GM12878 (cell line): Measurements from ENCODE around the gene LIN54. TPM values are rescaled to one million over a fixed set of nuclear protein-coding genes. Genes with fewer than 3 reads are reported as not detected.
A peak's percentile ranks its signal among the peaks of the same experiment; 100 is the strongest.

Source experiments
- CEBPZ ChIP-seq: fragments of 150-350 bp; IDR thresholded peaks from 2 replicates; pipeline ENCODE4 v1.6.1; 2016; ENCODE audit warnings: low read depth, low read length
- CHD1 ChIP-seq: IDR thresholded peaks from 2 replicates; pipeline ENCODE4 v1.6.1; 2012; ENCODE audit warnings: low read depth, low read length, improper control_type of control experiment
- E4F1 ChIP-seq: fragments of 450-650 bp; IDR thresholded peaks from 2 replicates; pipeline ENCODE4 v1.6.1; 2018; ENCODE audit warnings: borderline replicate concordance, mild to moderate bottlenecking; ENCODE audit not compliant: partially characterized antibody
- JUND ChIP-seq: IDR thresholded peaks from 2 replicates; pipeline ENCODE4 v1.6.1; 2012; ENCODE audit warnings: low read depth, mild to moderate bottlenecking, low read length, improper control_type of control experiment, moderate library complexity
- polyA plus RNA-seq, 11 experiments: library from polyadenylated mRNA; depleted of rRNA in 4 of 11; unstranded in 6 of 11; stranded (reverse) in 5 of 11; fragments of >200 nt; fragmentation: Nextera tagmentation in 4 of 11; fragmentation: Illumina TruSeq in 1 of 11; extraction: Ambion mirVana in 4 of 11; extraction: Trizol in 1 of 11; gene quantifications; 1 replicate in 1 of 11; 2 replicates in 10 of 11; pipeline versions ENCODE4 v1.2.1 to v1.2.3, GENCODE V29; 2011 to 2016; ENCODE audit warnings: inconsistent platforms in 2 of 11, missing spikeins in 2 of 11, low read depth in 1 of 11
- total RNA-seq, 4 experiments: library from RNA; depleted of rRNA in 3 of 4; stranded (reverse); fragments of >200 nt in 3 of 4; fragmentation: Illumina TruSeq in 1 of 4; extraction: Trizol in 1 of 4; gene quantifications; 2 replicates each; pipeline versions ENCODE4 v1.2.1 to v1.2.3, GENCODE V29; 2013 to 2021

The LIN54 gene
- total and polyA plus RNA-seq, 10 of the 15 experiments (the other 5 are each of a cell fraction or from before 2014, with no cell fraction given), result 1.5 to 20.4 (median 12.2) TPM

DNA sequence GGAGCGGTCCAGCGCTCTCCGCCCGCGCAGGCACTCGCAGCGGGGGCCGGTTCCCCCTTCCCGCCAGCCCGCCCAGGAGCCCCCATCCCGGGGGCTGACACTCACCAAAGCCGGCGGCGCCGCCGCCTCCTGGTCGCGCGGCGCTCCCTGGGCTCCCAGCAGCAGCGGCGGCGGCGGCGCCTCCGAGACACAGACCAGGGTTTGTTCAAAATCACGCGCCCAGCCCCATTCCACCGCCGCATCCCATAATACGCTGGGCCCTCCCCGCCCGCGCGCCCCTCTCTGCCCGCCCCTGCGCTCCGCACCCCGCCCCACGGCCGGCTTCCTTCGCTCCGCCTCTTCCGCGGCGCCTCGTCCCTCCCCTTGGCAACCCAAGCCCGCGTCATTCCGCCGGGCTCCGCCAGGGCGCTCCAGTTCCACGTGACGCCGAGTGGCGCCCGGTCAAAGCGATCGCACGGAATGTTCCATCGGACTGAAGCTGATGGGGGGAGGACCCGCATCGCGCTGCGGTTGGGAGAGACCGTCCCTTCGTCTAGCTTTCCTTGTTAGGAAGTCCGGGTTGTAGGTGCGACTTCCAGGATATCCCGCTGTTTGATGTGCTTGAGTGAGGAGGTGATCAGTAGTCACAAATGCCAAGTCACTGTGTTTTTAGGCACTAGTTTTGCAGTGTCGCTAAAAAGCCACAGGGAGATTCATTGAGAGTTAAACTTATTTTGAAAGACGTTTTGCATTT, 2.2 kb upstream of the LIN54 start (continued):
- peak; percentile 97 for TF ChIP-seq JUND
- no peak for TF ChIP-seq E4F1
- no peak for TF ChIP-seq CEBPZ
- TF ChIP-seq CHD1, result peak; percentile 97
